GM21381 (cell line): ENCODE data around the gene PLCD3.

Experiments
- ATAC-seq: cut with Tn5 transposase; IDR thresholded peaks from one replicate; pipeline ENCODE4 v1.9.1; 2021; ENCODE audit warnings: mild to moderate bottlenecking, moderate library complexity; ENCODE audit not compliant: unreplicated experiment

The PLCD3 gene

GRCh38 chr17:45081047-45081703, 51.1 kb downstream of the PLCD3 start:
- ATAC-seq, result no peak

GRCh38 chr17:45077643-45078042, 54.7 kb downstream of the PLCD3 start:
- ATAC-seq, result no peak

- ATAC-seq, result no peak
These were observed 58.8 kb downstream of the PLCD3 start for GRCh38 chr17:45073414-45074070.

- ATAC-seq, result no peak
These were observed 61.5 kb downstream of the PLCD3 start for GRCh38 chr17:45070809-45071208.

- ATAC-seq, result no peak
These were observed 62.3 kb downstream of the PLCD3 start for GRCh38 chr17:45070001-45070400.

- no peak for ATAC-seq
These were observed 64.7 kb downstream of the PLCD3 start for GRCh38 chr17:45067637-45068036.

GRCh38 chr17:45063198-45063597, 69.1 kb downstream of the PLCD3 start:
- ATAC-seq, result no peak

GRCh38 chr17:45061606-45062205, 70.6 kb downstream of the PLCD3 start:
- no peak for ATAC-seq

- ATAC-seq, result peak; percentile 82
These were observed 71.3 kb downstream of the PLCD3 start, which contains the start of gene NMT1 for GRCh38 chr17:45060797-45061605. TSS of gene NMT1 (plus strand) at chr17:45061317. CDS start at chr17:45061330, 13 bp downstream.

- no peak for ATAC-seq
These were observed 71.9 kb downstream of the PLCD3 start for GRCh38 chr17:45060382-45060796.
